Nephron progenitor cell (in vitro differentiated cells): ENCODE results near the gene CD40.

Experiments used
- DNase-seq: peaks from one replicate; pipeline ENCODE4 v3.0.0; 2021
- H3K27ac Mint-ChIP-seq: 2 replicates; pipeline ENCODE4 v1.8.0; 2021; ENCODE audit warnings: mild to moderate bottlenecking, moderate library complexity, mixed read lengths
- H3K27me3 Mint-ChIP-seq: 2 replicates; pipeline ENCODE4 v1.8.0; 2021; ENCODE audit warnings: mild to moderate bottlenecking, low read depth, mixed read lengths; ENCODE audit not compliant: poor library complexity
- H3K36me3 Mint-ChIP-seq: 2 replicates; pipeline ENCODE4 v1.8.0; 2021; ENCODE audit warnings: low read depth, mixed read lengths
- H3K4me1 Mint-ChIP-seq: 2 replicates; pipeline ENCODE4 v1.8.0; 2021; ENCODE audit warnings: mixed read lengths
- H3K4me3 Mint-ChIP-seq: 2 replicates; pipeline ENCODE4 v1.8.0; 2021; ENCODE audit warnings: mild to moderate bottlenecking, moderate library complexity, mixed read lengths
- H3K9me3 Mint-ChIP-seq: 2 replicates; pipeline ENCODE4 v1.8.0; 2021; ENCODE audit warnings: mild to moderate bottlenecking, moderate library complexity, mixed read lengths
- TF ChIP-seq, protein P1 (sequence below): fragments of 200-600 bp; sonication (generic); IDR thresholded peaks from 2 replicates; pipeline ENCODE4 v1.5.0; 2021; ENCODE audit warnings: antibody characterized with exemption

Gene CD40

DNA sequence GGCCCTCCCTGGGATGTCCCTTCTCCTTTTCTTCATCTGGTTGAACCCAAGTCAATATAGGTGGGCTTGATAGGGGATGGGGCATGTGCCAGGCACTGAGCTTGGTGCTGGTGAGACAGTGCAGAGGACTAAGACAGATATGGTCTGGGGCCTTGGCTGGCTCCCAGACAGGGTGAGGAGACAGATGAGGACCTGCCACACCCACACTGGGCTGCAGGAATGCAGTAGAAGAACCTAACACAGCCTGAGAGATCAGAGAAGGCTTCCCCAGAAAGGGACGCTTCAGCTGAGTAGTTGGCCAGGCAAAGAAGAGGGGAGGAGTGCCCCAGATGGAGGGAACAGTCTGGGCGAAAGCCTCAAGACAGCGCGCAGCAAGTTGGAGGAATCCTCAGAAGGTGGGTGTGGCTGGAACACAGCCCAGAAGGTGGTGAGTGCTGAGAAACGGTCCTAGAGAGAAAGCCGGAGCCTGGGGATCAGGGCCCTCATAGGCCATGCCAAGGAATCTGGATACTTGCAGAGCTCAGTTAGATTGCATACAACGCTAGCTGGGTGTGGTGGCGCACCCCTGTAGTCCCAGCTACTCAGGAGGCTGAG is 26.4 kb downstream of the CD40 start:
- DNase-seq = no peak
- no peaks in the 10 kb centered on the region for H3K9me3 Mint-ChIP-seq
- peaks cover 18% of the 10 kb centered on the region for H3K4me1 Mint-ChIP-seq
- TF ChIP-seq, protein P1, sequence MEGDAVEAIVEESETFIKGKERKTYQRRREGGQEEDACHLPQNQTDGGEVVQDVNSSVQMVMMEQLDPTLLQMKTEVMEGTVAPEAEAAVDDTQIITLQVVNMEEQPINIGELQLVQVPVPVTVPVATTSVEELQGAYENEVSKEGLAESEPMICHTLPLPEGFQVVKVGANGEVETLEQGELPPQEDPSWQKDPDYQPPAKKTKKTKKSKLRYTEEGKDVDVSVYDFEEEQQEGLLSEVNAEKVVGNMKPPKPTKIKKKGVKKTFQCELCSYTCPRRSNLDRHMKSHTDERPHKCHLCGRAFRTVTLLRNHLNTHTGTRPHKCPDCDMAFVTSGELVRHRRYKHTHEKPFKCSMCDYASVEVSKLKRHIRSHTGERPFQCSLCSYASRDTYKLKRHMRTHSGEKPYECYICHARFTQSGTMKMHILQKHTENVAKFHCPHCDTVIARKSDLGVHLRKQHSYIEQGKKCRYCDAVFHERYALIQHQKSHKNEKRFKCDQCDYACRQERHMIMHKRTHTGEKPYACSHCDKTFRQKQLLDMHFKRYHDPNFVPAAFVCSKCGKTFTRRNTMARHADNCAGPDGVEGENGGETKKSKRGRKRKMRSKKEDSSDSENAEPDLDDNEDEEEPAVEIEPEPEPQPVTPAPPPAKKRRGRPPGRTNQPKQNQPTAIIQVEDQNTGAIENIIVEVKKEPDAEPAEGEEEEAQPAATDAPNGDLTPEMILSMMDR = no peak
- no peak overlapping the region for H3K4me3 Mint-ChIP-seq
- H3K27me3 Mint-ChIP-seq = peaks cover 48% of the 10 kb centered on the region
- no peak overlapping the region for H3K27ac Mint-ChIP-seq
- no peaks in the 10 kb centered on the region for H3K36me3 Mint-ChIP-seq

DNA sequence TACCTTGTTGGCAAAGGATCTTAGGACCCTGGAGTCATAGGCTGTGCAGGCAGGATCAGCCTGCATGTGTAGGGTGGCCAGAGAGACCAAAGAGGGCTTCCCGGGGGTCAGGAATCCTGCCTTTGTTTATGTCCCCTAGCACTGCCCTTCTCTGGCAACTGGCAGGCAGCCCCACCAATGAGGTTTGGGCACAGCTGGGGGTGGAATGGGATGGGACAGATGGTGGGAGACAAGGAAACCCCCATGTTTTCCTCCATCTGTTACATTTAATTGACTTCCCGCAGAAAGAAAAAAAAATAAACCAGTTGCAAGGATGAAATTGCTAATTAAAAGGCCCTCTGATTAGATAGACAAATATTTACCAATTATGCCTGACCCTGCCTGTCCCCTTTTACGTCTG is 27.6 kb downstream of the CD40 start:
- Mint-ChIP-seq H3K4me3 (no peak overlapping the region), H3K36me3 (no peaks in the 10 kb centered on the region), H3K27me3 (peaks cover 46% of the 10 kb centered on the region), H3K4me1 (peaks cover 27% of the 10 kb centered on the region), H3K27ac (no peak overlapping the region), H3K9me3 (no peaks in the 10 kb centered on the region)
- TF ChIP-seq, protein P1 = no peak
- DNase-seq = no peak

DNA sequence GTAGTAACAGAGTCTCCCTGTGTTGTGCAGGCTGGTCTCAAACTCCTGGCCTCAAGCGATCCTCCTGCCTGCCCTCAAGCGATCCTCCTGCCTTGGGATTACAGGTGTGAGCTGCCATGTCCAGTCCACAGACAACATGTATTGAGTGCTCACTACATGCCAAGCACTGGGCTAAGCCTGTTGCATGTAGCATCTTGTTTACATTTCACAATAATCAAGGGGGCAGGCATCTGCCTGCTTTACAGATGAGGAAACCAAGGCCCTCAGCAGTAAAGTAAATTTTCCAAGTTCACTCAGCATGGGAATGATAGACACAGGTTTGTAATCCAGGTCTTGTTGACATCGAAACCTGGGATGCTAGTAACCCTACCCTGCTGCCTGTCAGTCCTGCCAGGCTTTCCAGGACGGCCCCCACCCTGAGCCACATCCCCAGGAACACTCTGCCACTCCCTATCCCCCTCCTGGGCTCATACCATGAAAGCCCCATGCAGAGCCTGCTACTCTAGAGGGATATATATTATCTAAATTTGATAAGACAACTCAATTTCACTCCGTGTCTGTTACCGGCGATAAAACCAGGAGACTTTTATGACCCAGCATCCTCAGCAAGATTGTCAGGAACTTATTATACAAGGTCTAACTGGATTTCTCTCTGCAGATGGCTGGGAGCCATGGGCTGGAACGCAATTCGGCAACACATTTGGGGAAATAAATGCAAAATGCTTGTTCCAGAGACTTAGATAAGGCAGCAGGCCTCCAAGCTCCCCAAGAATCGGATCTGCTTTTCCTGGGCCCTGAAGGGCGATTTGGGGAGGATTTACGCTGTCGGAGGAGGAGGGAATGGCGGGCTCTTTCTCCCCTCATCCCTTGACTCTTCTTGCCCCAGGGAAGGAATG is 30.4 kb downstream of the CD40 start:
- Mint-ChIP-seq H3K4me1 (peaks cover 32% of the 10 kb centered on the region), H3K27ac (no peak overlapping the region), H3K9me3 (no peaks in the 10 kb centered on the region), H3K4me3 (no peak overlapping the region), H3K36me3 (no peaks in the 10 kb centered on the region), H3K27me3 (peaks cover 20% of the 10 kb centered on the region)
- TF ChIP-seq, protein P1 = no peak
- no peak for DNase-seq

DNA sequence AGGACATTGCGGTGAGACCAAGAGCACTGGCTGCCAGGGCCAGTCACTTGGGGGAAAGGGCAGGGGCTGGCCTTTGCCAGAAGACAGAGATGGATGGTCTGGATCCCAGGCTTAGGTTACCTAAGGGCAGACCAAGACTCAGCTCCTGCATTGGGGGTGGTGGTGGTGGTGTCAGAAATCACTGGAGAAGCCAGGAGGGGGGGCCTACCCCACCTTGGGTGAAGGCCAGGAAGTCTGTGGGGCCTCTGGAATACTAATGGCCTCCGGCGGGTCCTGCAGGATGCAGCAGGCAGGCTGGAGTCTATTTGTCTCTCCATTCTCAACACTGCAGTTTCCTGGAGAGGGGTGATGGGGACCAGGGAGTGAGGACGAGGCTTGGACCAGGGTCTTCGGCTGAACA is 32.8 kb downstream of the CD40 start:
- Mint-ChIP-seq H3K9me3 (no peaks in the 10 kb centered on the region), H3K27ac (no peak overlapping the region), H3K4me1 (peaks cover 48% of the 10 kb centered on the region), H3K4me3 (no peak overlapping the region), H3K27me3 (peaks cover 30% of the 10 kb centered on the region), H3K36me3 (no peaks in the 10 kb centered on the region)
- peak; percentile 43 for DNase-seq
- TF ChIP-seq, protein P1 = no peak

DNA sequence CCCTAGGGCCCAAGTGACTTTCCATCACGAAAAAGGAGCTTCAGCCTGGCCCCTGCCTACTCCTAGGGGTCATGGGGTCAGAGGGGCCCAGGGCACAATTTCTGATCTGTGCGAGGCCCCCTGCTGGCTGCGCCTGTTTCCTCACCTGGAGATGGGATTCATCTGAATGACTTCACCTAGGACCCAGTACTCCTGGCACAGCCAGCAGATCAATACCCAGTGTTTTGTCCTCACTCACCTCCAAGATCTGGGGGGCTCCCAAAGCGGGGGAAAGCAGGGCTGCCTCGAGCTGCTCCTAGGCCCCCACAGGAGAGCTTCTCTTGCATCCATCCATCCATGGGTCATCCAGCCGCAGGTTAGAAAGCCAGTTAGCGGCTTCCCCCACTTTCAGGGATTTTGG is 33.8 kb downstream of the CD40 start:
- TF ChIP-seq, protein P1 = peak; percentile 44
- H3K9me3 Mint-ChIP-seq = no peaks in the 10 kb centered on the region
- H3K4me1 Mint-ChIP-seq = peaks cover 48% of the 10 kb centered on the region
- no peak overlapping the region for H3K27ac Mint-ChIP-seq
- DNase-seq = peak; percentile 53
- peaks cover 24% of the 10 kb centered on the region for H3K27me3 Mint-ChIP-seq
- H3K36me3 Mint-ChIP-seq = no peaks in the 10 kb centered on the region
- H3K4me3 Mint-ChIP-seq = no peak overlapping the region
